ENCODE measurements around the gene UGP2. TPM values are rescaled to one million over a fixed set of nuclear protein-coding genes. Genes with fewer than 3 reads are reported as not detected.
"Not testable (repeated sequence)": the region's sequence is repeated elsewhere in the genome, so short reads cannot be mapped to it uniquely, and the experiment has no call there.

The UGP2 gene
- polyA plus RNA-seq, 3 donors, result 22.3 to 71.8 (median 49.9) TPM

DNA sequence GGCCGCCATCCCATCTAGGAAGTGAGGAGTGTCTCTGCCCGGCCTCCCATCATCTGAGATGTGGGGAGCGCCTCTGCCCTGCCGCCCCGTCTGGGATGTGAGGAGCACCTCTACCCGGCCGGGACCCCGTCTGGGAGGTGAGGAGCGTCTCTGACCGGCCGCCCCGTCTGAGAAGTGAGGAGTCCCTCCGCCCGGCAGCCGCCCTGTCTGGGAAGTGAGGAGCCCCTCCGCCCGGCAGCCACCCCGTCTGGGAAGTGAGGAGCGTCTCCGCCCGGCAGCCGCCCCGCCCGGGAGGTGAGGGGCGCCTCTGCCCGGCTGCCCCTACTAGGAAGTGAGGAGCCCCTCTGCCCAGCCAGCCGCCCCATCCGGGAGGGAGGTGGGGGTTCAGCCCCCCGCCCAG, 32.8 kb upstream of the UGP2 start:
- H3K27ac Mint-ChIP-seq; H3K9ac ChIP-seq (ENCODE audit: insufficient read depth, low read length, poor library complexity, severe bottlenecking); H3K36me3 ChIP-seq (replicated peaks in 1 of 2; ENCODE audit: control insufficient read depth in 1 of 2, insufficient read depth in 2 of 2, low read length in 2 of 2); H3K36me3 Mint-ChIP-seq; H3K9me3 ChIP-seq (replicated peaks in 1 of 2; ENCODE audit: control insufficient read depth in 1 of 2, insufficient read depth in 1 of 2, low read length in 2 of 2); H3K27ac ChIP-seq (ENCODE audit: low read depth in 1 of 2, low read length in 2 of 2); H3K4me2 ChIP-seq (replicated peaks; ENCODE audit: extremely low read depth, low read length, poor library complexity, severe bottlenecking); H3K4me1 ChIP-seq (ENCODE audit: control insufficient read depth in 1 of 2, insufficient read depth in 2 of 2, low read length in 2 of 2); H3K79me2 ChIP-seq (ENCODE audit: insufficient read depth, low read length); H3K27me3 ChIP-seq (ENCODE audit: control insufficient read depth in 2 of 2, insufficient read depth in 2 of 2, low read length in 2 of 2); H2AFZ ChIP-seq (ENCODE audit: insufficient read depth, low read depth, low read length, poor library complexity, severe bottlenecking); H3K4me3 Mint-ChIP-seq; H4K20me1 ChIP-seq (ENCODE audit: insufficient read depth, low read length); intact Hi-C loops (cut with micrococcal nuclease); H3K4me1 Mint-ChIP-seq; H3K4me3 ChIP-seq (replicated peaks in 1 of 3; ENCODE audit: low read depth in 2 of 3, low read length in 3 of 3); H3K27me3 Mint-ChIP-seq (ENCODE audit: low read depth in 3 of 3); DNase-seq: not testable (repeated sequence)
- peaks cover 7 to 33% (median 17%) of the 10 kb centered on the region in 7 donors for H3K9me3 Mint-ChIP-seq
- 96% methylated on average over 10 of the region's 29 CpGs for WGBS (ENCODE audit: insufficient coverage)

DNA sequence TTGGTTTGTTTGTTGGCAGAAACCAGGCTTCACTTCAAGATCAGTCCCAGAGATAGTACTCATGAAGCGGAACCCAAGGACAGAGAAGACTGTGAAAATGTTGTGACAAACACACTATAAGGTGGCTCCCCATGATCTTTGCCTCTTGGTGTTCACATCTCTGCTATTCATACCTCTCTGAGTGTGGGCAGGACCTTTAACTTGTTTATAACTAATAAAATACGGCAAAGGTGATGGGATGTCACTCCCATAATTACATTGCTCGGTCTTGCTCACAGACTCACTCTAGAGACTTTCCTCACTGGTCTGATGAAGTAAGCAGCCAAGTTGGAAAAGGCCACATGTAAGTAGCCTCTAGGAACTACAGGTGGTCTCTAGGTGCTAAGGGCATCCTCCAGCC, 30.6 kb upstream of the UGP2 start:
- Histone ChIP-seq H4K20me1 (ENCODE audit: insufficient read depth, low read length) (no peaks in the 10 kb centered on the region), H3K4me3 (replicated peaks in 1 of 3; ENCODE audit: low read depth in 2 of 3, low read length in 3 of 3) (no peak overlapping the region), H2AFZ (ENCODE audit: insufficient read depth, low read depth, low read length, poor library complexity, severe bottlenecking) (no peak overlapping the region), H3K27ac (ENCODE audit: low read depth in 1 of 2, low read length in 2 of 2) (no peak overlapping the region), H3K4me2 (replicated peaks; ENCODE audit: extremely low read depth, low read length, poor library complexity, severe bottlenecking) (no peak overlapping the region), H3K27me3 (ENCODE audit: control insufficient read depth in 2 of 2, insufficient read depth in 2 of 2, low read length in 2 of 2) (no peaks in the 10 kb centered on the region), H3K9me3 (replicated peaks in 1 of 2; ENCODE audit: control insufficient read depth in 1 of 2, insufficient read depth in 1 of 2, low read length in 2 of 2) (peaks cover 0 to 6% of the 10 kb centered on the region in 2 donors), H3K9ac (ENCODE audit: insufficient read depth, low read length, poor library complexity, severe bottlenecking) (no peak overlapping the region), H3K36me3 (replicated peaks in 1 of 2; ENCODE audit: control insufficient read depth in 1 of 2, insufficient read depth in 2 of 2, low read length in 2 of 2) (no peaks in the 10 kb centered on the region), H3K79me2 (ENCODE audit: insufficient read depth, low read length) (no peaks in the 10 kb centered on the region), H3K4me1 (ENCODE audit: control insufficient read depth in 1 of 2, insufficient read depth in 2 of 2, low read length in 2 of 2) (no peaks in the 10 kb centered on the region)
- DNase-seq, result no peak
- no peak overlapping the region for H3K27ac Mint-ChIP-seq
- H3K36me3 Mint-ChIP-seq, result no peaks in the 10 kb centered on the region
- intact Hi-C loops (cut with micrococcal nuclease), result no loop called here
- H3K4me1 Mint-ChIP-seq, result peaks cover 11% of the 10 kb centered on the region
- peaks cover 5 to 23% (median 15%) of the 10 kb centered on the region in 7 donors for H3K9me3 Mint-ChIP-seq
- no CpG with 5 or more reads among the region's 3 CpGs for WGBS (ENCODE audit: insufficient coverage)
- H3K4me3 Mint-ChIP-seq, result no peak overlapping the region
- TF ChIP-seq, protein P1, sequence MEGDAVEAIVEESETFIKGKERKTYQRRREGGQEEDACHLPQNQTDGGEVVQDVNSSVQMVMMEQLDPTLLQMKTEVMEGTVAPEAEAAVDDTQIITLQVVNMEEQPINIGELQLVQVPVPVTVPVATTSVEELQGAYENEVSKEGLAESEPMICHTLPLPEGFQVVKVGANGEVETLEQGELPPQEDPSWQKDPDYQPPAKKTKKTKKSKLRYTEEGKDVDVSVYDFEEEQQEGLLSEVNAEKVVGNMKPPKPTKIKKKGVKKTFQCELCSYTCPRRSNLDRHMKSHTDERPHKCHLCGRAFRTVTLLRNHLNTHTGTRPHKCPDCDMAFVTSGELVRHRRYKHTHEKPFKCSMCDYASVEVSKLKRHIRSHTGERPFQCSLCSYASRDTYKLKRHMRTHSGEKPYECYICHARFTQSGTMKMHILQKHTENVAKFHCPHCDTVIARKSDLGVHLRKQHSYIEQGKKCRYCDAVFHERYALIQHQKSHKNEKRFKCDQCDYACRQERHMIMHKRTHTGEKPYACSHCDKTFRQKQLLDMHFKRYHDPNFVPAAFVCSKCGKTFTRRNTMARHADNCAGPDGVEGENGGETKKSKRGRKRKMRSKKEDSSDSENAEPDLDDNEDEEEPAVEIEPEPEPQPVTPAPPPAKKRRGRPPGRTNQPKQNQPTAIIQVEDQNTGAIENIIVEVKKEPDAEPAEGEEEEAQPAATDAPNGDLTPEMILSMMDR (IDR thresholded peaks at IDR 0.05), result no peak
- H3K27me3 Mint-ChIP-seq (ENCODE audit: low read depth in 3 of 3), result no peaks in the 10 kb centered on the region

DNA sequence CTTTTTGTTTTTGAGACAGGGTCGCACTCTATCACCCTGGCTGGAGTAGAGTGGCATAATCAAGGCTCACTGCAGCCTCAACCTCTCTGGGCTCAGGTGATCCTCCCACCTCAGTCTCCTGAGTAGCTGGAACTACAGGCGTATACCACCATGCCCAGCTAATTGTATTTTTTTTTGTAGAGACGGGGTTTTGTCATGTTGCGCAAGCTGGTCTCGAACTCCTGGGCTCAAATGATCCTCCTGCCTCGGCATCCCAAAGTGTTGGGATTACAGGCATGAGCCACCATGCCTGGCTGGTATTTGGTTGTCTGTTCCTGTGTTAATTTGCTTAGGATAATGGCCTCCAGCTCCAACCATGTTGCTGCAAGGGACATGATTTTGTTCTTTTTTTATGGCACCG, 29.8 kb upstream of the UGP2 start:
- H3K9ac ChIP-seq (ENCODE audit: insufficient read depth, low read length, poor library complexity, severe bottlenecking); DNase-seq; intact Hi-C loops (cut with micrococcal nuclease); H2AFZ ChIP-seq (ENCODE audit: insufficient read depth, low read depth, low read length, poor library complexity, severe bottlenecking); H3K27me3 Mint-ChIP-seq (ENCODE audit: low read depth in 3 of 3); H3K27ac Mint-ChIP-seq; H3K27me3 ChIP-seq (ENCODE audit: control insufficient read depth in 2 of 2, insufficient read depth in 2 of 2, low read length in 2 of 2); H4K20me1 ChIP-seq (ENCODE audit: insufficient read depth, low read length); H3K4me2 ChIP-seq (replicated peaks; ENCODE audit: extremely low read depth, low read length, poor library complexity, severe bottlenecking); H3K27ac ChIP-seq (ENCODE audit: low read depth in 1 of 2, low read length in 2 of 2); H3K4me1 ChIP-seq (ENCODE audit: control insufficient read depth in 1 of 2, insufficient read depth in 2 of 2, low read length in 2 of 2); H3K4me3 ChIP-seq (replicated peaks in 1 of 3; ENCODE audit: low read depth in 2 of 3, low read length in 3 of 3); H3K9me3 ChIP-seq (replicated peaks in 1 of 2; ENCODE audit: control insufficient read depth in 1 of 2, insufficient read depth in 1 of 2, low read length in 2 of 2); H3K4me3 Mint-ChIP-seq; H3K36me3 ChIP-seq (replicated peaks in 1 of 2; ENCODE audit: control insufficient read depth in 1 of 2, insufficient read depth in 2 of 2, low read length in 2 of 2); H3K36me3 Mint-ChIP-seq; H3K79me2 ChIP-seq (ENCODE audit: insufficient read depth, low read length): not testable (repeated sequence)
- H3K4me1 Mint-ChIP-seq, result peaks cover 13% of the 10 kb centered on the region
- peaks cover 0 to 18% (median 10%) of the 10 kb centered on the region in 7 donors for H3K9me3 Mint-ChIP-seq
- WGBS (ENCODE audit: insufficient coverage), result no CpG with 5 or more reads among the region's 7 CpGs
